Measurements from ENCODE around the gene FGD3.

Gene FGD3

DNA sequence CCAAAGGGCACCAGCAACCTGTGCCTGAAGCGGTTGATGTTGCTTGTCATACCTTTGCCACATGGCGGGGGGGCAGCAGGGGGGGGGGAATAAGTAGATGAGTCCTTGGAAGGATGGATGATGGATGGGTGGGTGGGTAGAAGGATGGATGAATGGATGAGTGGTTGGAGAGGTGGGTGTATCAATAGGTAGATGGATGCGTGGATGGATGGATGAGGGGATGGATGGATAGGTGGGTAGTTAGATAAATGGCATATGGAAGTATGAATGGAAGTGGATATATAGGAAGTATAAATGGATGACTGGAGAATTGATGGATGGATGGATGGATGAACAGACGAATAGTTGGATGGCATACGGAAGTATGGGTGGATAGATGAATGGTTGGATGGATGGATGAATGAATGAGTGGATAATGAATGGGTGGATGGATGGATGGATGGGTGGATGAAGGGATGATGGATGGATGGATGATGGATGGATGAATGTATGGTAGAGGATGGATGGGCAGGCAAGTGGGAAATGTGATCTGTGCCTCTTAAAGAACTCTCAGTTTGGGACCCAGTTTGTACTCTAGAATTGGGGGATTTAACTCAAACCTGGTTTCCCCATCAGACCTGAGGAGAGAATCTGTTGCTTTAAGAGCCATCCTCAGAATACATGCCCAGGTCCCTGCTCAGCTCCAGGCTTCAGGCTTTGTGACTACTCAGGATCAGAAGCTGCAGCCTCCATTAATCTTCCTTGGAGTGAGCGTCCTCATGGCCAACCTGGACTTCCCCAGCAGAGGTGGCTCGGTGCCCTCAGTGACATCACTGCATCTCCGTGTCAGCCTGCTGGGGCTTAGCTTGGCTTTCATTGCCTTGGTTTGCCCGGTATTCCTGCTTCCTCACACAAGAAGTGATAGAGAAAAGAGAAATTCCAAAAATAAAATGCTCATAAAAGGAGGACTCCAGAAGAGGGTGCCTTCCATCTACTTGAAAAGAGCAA, 83.6 kb downstream of the FGD3 start:
- DNase-seq = no peak

DNA sequence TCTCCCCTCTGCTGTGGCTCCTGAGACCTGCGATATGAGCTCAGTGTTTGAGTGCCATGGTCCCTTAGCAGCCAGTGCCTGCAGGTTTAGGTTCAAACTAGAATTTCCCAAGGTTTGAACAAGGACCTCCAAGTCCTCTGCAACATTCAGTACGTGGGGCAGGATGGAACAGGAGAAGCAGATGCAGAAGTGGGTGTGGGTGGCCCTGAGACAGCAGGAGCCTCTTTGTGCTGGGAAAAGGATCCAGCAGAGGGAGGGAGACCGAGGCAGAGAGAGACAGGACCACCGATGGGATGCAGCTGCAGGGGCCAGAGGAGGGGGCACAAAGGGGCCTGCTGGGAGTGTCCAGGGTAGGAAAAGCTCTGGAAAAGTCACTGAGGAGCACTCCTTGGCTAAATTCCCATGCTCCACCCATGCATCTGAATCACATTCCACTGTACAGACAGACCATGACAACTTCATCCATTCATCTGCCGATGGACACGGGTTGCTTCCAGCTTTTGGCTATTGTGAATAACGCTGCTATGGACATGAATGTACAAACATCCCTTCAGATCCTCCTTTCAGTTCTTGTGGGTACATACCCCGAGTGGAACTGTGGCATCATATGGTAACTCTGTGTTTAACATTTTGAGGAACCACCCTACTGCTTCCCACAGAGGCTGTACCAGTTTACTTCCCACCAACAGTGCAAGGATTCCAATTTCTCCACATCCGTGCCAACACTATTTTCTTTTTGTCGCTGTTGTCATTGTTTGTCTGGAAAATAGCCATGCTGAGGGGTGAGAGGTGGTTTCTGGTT, 84.5 kb downstream of the FGD3 start:
- peak in 1 of 51 donors; percentile 26 for DNase-seq

DNA sequence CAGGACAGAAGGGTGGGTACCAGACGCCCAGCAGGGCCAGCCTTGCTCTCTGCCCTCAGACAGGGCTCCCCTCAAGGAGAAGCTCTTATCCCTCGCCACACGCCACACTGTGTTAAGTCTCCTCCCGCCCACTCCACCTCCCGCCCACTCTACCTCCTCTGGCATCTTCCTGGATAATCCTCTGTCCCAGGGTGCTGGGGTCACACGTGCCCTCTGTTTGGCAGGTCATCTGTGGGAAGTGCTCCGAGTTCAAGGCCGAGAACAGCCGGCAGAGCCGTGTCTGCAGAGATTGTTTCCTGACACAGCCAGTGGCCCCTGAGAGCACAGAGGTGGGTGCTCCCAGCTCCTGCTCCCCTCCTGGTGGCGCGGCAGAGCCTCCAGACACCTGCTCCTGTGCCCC, 85.2 kb downstream of the FGD3 start:
- no peak for DNase-seq

DNA sequence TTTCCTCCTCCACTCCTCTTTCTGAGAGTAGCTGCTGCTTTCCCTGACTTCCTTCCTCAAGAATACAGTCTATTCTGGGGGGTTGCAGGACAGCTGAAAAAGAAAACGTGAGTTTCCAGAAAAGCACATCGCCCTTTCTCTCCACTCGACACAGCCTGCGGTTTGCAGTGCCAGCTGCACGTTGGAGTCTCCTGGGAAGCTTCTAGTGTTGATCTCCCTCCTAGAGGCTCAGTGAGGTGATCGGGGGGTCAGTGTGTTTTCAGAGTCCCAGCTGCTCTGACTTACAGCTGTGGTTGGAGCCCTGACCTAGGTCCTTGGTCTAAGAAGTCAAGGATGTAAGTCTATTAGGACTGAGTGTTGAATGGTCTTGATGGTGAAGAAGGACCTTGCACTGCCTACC, 86.2 kb downstream of the FGD3 start:
- DNase-seq = no peak

DNA sequence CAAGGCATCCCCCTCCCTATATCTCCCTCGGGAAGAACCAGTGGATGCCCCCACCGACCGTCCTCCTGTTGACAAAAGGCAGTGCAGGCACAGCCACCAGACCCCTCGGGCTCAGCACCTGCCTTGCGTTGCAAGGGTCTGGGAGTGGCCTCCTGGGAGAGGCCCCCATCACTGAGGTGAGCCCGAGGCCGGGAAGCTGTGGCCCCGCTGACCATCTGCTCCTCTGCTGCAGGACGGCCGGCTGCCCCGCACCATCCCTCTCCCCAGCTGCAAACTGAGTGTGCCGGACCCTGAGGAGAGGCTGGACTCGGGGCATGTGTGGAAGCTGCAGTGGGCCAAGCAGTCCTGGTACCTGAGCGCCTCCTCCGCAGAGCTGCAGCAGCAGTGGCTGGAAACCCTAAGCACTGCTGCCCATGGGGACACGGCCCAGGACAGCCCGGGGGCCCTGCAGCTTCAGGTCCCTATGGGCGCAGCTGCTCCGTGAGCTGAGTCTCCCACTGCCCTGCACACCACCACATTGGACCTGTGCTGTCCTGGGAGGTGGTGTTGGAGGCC, 87.9 kb downstream of the FGD3 start:
- no peak for DNase-seq

DNA sequence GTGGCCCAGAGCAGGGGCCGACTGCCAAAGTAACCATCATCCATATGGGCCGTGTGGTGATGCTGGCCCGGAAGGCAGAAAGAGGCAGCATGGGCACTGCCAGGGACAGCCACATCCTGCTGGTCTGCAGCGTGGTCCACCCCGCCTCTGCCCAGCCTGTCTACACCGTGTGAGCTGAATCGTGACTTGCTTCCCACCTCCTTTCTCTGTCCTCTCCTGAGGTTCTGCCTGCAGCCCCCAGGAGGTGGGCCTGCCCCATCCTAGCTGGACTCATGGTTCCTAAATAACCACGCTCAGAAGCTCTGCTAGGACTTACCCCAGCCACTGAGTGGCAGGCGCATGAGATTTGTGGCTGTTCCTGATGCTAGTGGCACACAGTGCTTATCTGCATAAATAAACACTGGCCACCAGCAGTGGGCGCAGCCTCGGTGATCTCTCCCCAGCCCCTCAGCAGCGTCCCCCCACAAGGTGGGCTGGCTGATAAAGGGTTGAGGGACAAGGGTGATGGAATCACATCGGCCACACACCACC, 88.6 kb downstream of the FGD3 start:
- peak in 2 of 51 donors; percentile 11 to 13 for DNase-seq

DNA sequence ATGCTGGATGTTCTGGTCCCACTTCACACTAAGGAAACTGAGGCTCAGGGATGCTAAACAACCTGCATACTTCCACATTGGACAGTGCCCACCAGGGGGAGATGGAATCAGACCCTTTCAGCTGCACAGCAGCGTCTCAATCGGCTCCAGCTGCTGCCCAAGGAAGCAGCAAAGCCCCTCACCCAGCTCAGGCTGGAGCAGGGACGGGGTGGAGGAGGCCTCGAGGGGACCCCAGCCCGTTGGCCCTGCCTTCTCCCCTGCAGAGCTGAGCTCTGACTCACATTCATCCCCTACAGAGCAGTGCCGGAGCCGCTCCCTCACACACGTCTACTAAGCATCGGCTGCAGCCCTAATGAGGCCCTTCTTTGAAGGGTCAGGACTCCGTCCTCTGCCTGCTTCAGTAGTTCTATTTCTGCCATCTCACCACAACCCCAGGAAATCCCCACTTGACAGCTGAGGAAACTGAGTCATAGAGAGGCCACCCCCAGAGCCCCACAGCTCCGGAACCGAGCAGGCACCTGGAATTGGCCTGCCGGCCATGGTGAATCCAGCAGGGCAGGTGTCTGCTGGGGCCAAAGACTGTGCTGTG, 89.7 kb downstream of the FGD3 start:
- no peak for DNase-seq

GRCh38 chr9:93037476-93037971, 90.2 kb downstream of the FGD3 start:
- peak in 11 of 51 donors; percentile 11 to 43 (median 21) for DNase-seq

DNA sequence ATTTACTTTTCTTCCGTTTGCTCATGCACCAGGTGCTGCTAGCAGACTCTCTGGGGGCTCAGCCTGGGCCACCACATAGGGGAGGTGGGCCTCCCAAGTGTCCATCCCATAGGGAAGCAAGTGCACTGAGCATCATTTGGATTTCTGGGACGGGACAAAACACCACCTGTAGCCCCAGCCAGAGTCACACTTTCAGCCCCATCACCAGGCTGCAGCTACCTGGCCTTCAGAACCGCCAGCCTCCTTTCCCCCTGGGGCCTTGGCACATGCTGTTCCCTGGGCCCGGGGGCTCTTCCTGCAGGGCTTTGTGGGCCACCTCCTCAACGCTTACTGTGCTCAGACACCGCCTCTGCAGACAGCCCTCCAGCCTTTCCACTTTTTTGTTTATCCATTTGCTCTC, 91.6 kb downstream of the FGD3 start:
- no peak for DNase-seq

- DNase-seq = no peak
Observed at GRCh38 chr9:93039456-93039855, 92.1 kb downstream of the FGD3 start.

DNA sequence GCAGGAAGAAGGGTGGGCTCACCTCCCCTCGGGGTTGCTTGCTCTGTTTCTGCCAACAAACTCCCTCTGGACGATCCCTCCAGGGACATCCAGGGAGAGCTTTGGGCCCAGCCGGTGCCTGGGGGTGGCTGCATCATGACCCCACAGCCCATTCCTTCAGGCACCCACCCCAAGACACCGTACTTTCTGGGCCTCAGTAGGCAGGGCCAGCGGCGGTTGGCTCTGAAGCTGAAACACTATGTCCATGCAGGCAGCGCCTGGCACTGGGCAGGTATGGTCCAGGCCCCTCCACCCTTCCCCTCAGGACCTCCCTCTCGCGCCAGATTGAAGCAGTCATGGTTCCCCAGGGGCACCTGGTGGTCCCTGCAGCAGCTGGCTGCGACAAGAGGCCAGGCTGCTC, 92.7 kb downstream of the FGD3 start:
- no peak for DNase-seq

DNA sequence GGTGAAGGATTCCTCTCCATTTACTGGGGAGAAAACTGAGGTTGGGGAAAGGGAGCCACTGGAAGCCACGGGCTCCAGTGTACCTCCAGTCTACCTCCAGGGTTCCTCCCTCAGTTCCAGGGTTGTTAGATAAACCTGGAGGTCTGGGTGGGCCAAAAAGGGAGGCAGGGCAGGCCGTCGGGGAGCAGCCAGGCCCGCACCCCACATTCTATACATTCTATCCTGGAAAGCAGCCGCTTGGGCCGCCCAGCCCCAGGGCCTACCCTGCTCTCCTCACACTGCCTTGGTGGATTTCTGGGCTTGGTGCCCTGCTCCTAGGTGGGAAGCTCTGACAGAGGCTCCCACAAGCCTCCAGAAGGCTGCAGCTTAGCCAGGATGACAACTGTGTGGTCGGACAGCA, 93.1 kb downstream of the FGD3 start:
- no peak for DNase-seq

DNA sequence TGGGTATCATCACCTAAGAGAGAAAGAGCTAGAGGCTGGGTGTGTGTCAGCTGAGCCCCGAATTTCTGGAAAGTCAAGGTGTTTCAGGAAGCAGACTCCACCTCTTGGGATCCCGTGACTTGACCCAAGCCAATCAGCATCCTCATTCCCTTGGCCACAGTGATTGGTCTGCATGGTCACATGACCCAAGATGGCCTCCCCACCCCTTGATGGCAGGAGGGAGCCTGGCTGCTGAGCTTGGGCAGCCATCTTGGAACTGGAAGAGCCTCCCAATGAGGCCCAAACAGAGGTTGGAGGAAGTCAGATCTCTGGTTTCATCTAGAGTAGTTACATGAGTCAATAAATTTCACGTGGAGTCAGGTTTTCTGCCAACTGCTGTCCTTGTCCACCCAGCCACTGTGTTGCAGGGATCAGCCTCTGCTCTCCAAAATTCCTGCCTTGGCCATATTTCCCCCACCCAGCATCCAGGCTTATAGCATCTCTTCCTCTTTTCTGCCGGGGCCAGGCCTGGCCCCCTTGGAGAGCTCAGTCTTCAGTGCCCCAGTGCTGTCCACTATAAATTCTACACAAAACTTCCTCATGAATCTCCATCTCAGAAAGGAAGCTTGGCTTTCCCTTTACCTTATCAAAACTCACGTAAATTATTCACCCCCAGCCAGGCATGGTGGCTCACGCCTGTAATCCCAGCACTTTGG, 93.9 kb downstream of the FGD3 start:
- no peak for DNase-seq

- no peak for DNase-seq
Observed at GRCh38 chr9:93043122-93043521, 95.8 kb downstream of the FGD3 start.

DNA sequence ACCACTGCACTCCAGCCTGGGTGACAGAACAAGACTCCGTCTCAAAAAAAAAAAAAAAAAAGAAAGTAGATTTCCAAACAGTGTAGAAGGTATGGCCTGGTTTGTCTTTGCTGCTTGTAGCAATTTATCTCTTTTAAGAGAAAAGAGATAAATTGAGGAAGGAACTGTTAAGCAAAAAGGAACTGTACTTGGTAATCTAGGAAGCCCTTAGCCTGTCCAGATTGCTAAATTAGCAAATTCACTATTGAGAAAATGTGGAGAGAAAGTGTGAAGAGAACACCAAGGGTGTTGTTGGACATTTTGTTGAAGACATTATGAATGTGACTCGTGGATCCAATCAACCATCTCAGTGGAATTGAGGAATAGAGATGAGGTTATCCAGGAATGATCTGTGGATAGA, 98.2 kb downstream of the FGD3 start:
- no peak for DNase-seq

DNA sequence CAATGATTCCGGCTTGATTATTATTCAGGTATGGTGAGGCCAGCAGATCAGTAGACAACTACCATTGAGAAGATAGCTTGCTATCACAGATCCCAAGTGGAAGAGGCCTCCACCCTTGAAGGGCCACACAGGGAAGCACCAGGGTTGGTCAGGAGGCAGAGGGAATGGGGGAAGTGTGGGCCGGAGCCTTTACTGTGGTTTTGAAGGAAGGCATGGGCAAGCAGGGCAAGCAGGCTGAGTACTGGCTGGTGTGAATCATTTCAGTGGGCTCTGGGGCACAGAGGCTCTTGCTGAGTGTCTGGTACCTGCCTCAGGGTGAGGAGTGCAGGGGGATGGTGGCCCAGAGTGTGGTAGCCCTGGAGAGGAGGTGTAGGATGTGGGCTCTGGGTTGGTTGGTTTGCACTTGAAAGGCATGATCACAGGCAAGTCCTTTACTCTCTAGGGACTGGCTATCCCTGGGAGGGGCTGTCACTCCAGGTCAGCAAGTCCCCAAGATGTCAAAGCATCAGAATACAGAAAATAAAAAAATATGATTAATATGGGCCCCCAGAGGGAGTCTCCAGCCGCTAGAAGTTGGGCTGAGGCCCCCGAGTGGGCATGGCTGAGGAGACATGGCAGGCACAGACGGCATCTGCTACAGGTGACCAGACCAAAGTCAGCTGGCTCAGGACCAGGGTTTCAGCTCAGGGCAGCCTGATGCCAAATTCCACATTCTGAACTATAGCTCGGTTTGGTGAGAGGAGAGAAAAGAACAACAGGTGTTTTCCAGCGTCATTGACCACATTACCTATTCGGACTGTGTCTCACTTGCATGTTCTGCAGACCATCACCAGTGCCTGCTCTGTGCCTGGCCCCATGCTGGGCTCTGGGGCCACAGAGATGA, 101.5 kb downstream of the FGD3 start:
- no peak for DNase-seq

DNA sequence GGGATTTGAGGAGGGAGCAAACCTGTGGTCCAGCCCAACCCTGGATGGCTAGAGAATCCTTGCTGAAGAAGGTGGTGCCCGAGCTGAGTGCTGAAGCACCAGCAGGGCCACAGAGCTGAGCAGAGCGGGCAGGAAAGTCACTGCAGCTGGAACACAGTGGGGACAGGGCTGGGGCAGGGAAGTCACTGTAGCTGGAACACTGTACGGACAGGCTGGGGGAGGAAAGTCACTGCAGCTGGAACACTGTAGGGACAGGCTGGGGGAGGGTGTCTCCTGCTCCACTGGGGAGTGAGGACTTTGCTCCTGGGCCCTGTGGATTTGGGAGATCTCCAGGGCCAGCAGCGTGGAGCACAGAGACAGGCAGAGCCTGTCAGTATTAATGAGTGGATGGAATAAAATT, 102.2 kb downstream of the FGD3 start:
- DNase-seq = no peak

GRCh38 chr9:93050231-93050630, 102.9 kb downstream of the FGD3 start:
- no peak for DNase-seq

GRCh38 chr9:93051680-93052089, 104.4 kb downstream of the FGD3 start:
- DNase-seq = peak in 1 of 51 donors; percentile 22
